H9 (cell line): ENCODE measurements around the gene CDH23. TPM values are rescaled to one million over a fixed set of nuclear protein-coding genes. Genes with fewer than 3 reads are reported as not detected.

Experiments used
- DNase-seq: peaks from one replicate; pipeline ENCODE4 v3.0.0-alpha.2; 2017
- H2AFZ ChIP-seq: one replicate; pipeline ENCODE4 v1.6.1; 2013; ENCODE audit warnings: mild to moderate bottlenecking, low read length, control low read depth, moderate library complexity
- H2AK5ac ChIP-seq: 2 replicates; pipeline ENCODE4 v1.6.1; 2013; ENCODE audit warnings: low read length, control low read depth, mixed read lengths; ENCODE audit not compliant: insufficient read length
- H2BK120ac ChIP-seq: one replicate; pipeline ENCODE4 v1.6.1; 2013; ENCODE audit warnings: low read depth, mild to moderate bottlenecking, low read length, control low read depth, inconsistent platforms; ENCODE audit not compliant: poor library complexity, severe bottlenecking
- H2BK12ac ChIP-seq: 2 replicates; pipeline ENCODE4 v1.6.1; 2013; ENCODE audit warnings: low read length, control low read depth, mixed read lengths, low read depth; ENCODE audit not compliant: insufficient read length
- H2BK15ac ChIP-seq: 2 replicates; pipeline ENCODE4 v1.6.1; 2013; ENCODE audit warnings: low read depth, low read length, control low read depth
- H2BK20ac ChIP-seq: one replicate; pipeline ENCODE4 v1.6.1; 2013; ENCODE audit warnings: low read depth, mild to moderate bottlenecking, low read length, control low read depth, inconsistent platforms; ENCODE audit not compliant: poor library complexity, severe bottlenecking
- H2BK5ac ChIP-seq: 2 replicates; pipeline ENCODE4 v1.6.1; 2013; ENCODE audit warnings: low read length, control low read depth, mixed read lengths; ENCODE audit not compliant: insufficient read length
- H3K14ac ChIP-seq: 2 replicates; pipeline ENCODE4 v1.6.1; 2013; ENCODE audit warnings: low read length, control low read depth; ENCODE audit not compliant: insufficient read depth
- H3K18ac ChIP-seq: 2 replicates; pipeline ENCODE4 v1.6.1; 2013; ENCODE audit warnings: low read depth, mild to moderate bottlenecking, mixed read lengths, low read length, control low read depth; ENCODE audit not compliant: insufficient read length
- H3K23ac ChIP-seq: 2 replicates; pipeline ENCODE4 v1.6.1; 2013; ENCODE audit warnings: low read length, control low read depth, mixed read lengths, low read depth; ENCODE audit not compliant: insufficient read length
- H3K23me2 ChIP-seq: 2 replicates; pipeline ENCODE4 v1.6.1; 2013; ENCODE audit warnings: low read depth, mild to moderate bottlenecking, mixed read lengths, low read length, control low read depth; ENCODE audit not compliant: insufficient read length, poor library complexity, severe bottlenecking
- H3K27ac ChIP-seq: 2 replicates; pipeline ENCODE4 v1.5.1; 2013; ENCODE audit warnings: low read length, control low read depth, mixed read lengths, low read depth; ENCODE audit not compliant: insufficient read length
- H3K27me3 ChIP-seq: 2 replicates; pipeline ENCODE4 v1.6.1; 2013; ENCODE audit warnings: low read length, control low read depth, inconsistent platforms; ENCODE audit not compliant: insufficient read depth
- H3K4ac ChIP-seq: 2 replicates; pipeline ENCODE4 v1.6.1; 2013; ENCODE audit warnings: low read depth, mild to moderate bottlenecking, control low read depth, inconsistent platforms, low read length, moderate library complexity
- H3K4me1 ChIP-seq: 2 replicates; pipeline ENCODE4 v1.6.1; 2013; ENCODE audit warnings: low read length, control low read depth, inconsistent platforms; ENCODE audit not compliant: insufficient read depth
- H3K4me2 ChIP-seq: 2 replicates; pipeline ENCODE4 v1.6.1; 2013; ENCODE audit warnings: low read length, control low read depth, mixed read lengths; ENCODE audit not compliant: insufficient read length, insufficient read depth
- H3K56ac ChIP-seq: 2 replicates; pipeline ENCODE4 v1.6.1; 2013; ENCODE audit warnings: low read depth, mild to moderate bottlenecking, mixed read lengths, low read length, control low read depth; ENCODE audit not compliant: insufficient read length
- H3K79me1 ChIP-seq: 2 replicates; pipeline ENCODE4 v1.6.1; 2013; ENCODE audit warnings: low read depth, mild to moderate bottlenecking, moderate library complexity, low read length, control low read depth, inconsistent platforms; ENCODE audit not compliant: insufficient read depth, poor library complexity, severe bottlenecking
- H3K79me2 ChIP-seq: 2 replicates; pipeline ENCODE4 v1.6.1; 2013; ENCODE audit warnings: low read length, control low read depth, inconsistent platforms; ENCODE audit not compliant: insufficient read depth
- H3K9ac ChIP-seq: 2 replicates; pipeline ENCODE4 v1.6.1; 2013; ENCODE audit warnings: low read length, control low read depth, mixed read lengths; ENCODE audit not compliant: insufficient read length; ENCODE audit errors: extremely low read depth
- H3K9me3 ChIP-seq: one replicate; pipeline ENCODE4 v1.6.1; 2013; ENCODE audit warnings: low read depth, low read length, inconsistent platforms; ENCODE audit not compliant: control insufficient read depth
- H3T11ph ChIP-seq: one replicate; pipeline ENCODE4 v1.6.1; 2013; ENCODE audit warnings: mild to moderate bottlenecking, low read length, control low read depth, inconsistent platforms
- H4K20me1 ChIP-seq: one replicate; pipeline ENCODE4 v1.6.1; 2013; ENCODE audit not compliant: control insufficient read depth, insufficient read length, insufficient read depth
- H4K5ac ChIP-seq: 2 replicates; pipeline ENCODE4 v1.6.1; 2013; ENCODE audit warnings: low read depth, mild to moderate bottlenecking, mixed read lengths, low read length, control low read depth; ENCODE audit not compliant: insufficient read length
- H4K8ac ChIP-seq: replicated peaks from 2 replicates; pipeline ENCODE4 v1.6.1; 2013; ENCODE audit warnings: low read length, control low read depth, mixed read lengths, low read depth; ENCODE audit not compliant: insufficient read length
- H4K91ac ChIP-seq: 2 replicates; pipeline ENCODE4 v1.6.1; 2013; ENCODE audit warnings: low read depth, mild to moderate bottlenecking, moderate library complexity, mixed read lengths, low read length, control low read depth; ENCODE audit not compliant: insufficient read length
- H3K27ac Mint-ChIP-seq, 3 experiments: 2 replicates in 2 of 3; 3 replicates in 1 of 3; pipeline ENCODE4 v1.8.0; 2020 to 2021; ENCODE audit warnings: mixed read lengths in 3 of 3, mild to moderate bottlenecking in 1 of 3, moderate library complexity in 1 of 3
- H3K27me3 Mint-ChIP-seq: 2 replicates; pipeline ENCODE4 v1.8.0; 2021; ENCODE audit warnings: low read depth, mild to moderate bottlenecking, moderate library complexity, mixed read lengths
- H3K36me3 Mint-ChIP-seq, 3 experiments: 2 replicates in 2 of 3; 3 replicates in 1 of 3; pipeline ENCODE4 v1.8.0; 2020 to 2021; ENCODE audit warnings: low read depth in 3 of 3, mixed read lengths in 3 of 3; ENCODE audit not compliant: insufficient read depth in 1 of 3
- H3K4me1 Mint-ChIP-seq, 2 experiments: 2 replicates each; pipeline ENCODE4 v1.8.0; 2020; ENCODE audit warnings: mixed read lengths in 2 of 2
- H3K4me3 Mint-ChIP-seq, 2 experiments: 2 replicates in 1 of 2; 3 replicates in 1 of 2; pipeline ENCODE4 v1.8.0; 2020 to 2021; ENCODE audit warnings: mild to moderate bottlenecking in 2 of 2, mixed read lengths in 2 of 2, moderate library complexity in 1 of 2
- H3K9me3 Mint-ChIP-seq, 2 experiments: 2 replicates in 1 of 2; 3 replicates in 1 of 2; pipeline ENCODE4 v1.8.0; 2020; ENCODE audit warnings: mild to moderate bottlenecking in 2 of 2, mixed read lengths in 2 of 2, moderate library complexity in 1 of 2
- CTCF ChIP-seq: fragments of 200-600 bp; sonication (generic); conservative IDR thresholded peaks from 3 replicates; pipeline ENCODE4 v1.8.0; 2021; ENCODE audit warnings: antibody characterized with exemption, mild to moderate bottlenecking
- WGBS: extraction: QIAGEN DNeasy Blood & Tissue Kit; methylation state at CpG from one replicate; pipeline ENCODE4 v1.1.7; 2013; ENCODE audit warnings: missing lambda C conversion rate, low lambda C conversion rate, mixed read lengths; ENCODE audit not compliant: insufficient read length; ENCODE audit errors: extremely low coverage; 5-methylcytosine and 5-hydroxymethylcytosine counted together
- total RNA-seq: library from RNA; stranded (reverse); gene quantifications from 2 replicates; pipeline ENCODE4 v1.2.1, GENCODE V29; 2021

Gene CDH23
- total RNA-seq, 1 experiment from 2014 or later, result 2.1 TPM

GRCh38 chr10:71842422-71842821, 445.7 kb downstream of the CDH23 start:
- H3K4me1 ChIP-seq, result peaks cover 8% of the 10 kb centered on the region; the same call in 1 of the 2 replicates
- no peak for TF ChIP-seq CTCF
- no peak overlapping the region for H2BK12ac ChIP-seq
- no peak overlapping the region for H2BK20ac ChIP-seq
- peaks cover 34 to 48% of the 10 kb centered on the region in 2 experiments for H3K4me1 Mint-ChIP-seq
- H3K9me3 ChIP-seq, result no peaks in the 10 kb centered on the region
- H4K5ac ChIP-seq, result no peak overlapping the region
- no peaks in the 10 kb centered on the region for H3K9me3 Mint-ChIP-seq
- H2AK5ac ChIP-seq, result no peak overlapping the region
- no peak overlapping the region for H2BK120ac ChIP-seq
- peaks cover 3% of the 10 kb centered on the region for H3K79me1 ChIP-seq
- H3K14ac ChIP-seq, result no peak overlapping the region
- H3K27ac Mint-ChIP-seq, result no peak overlapping the region
- H2BK15ac ChIP-seq, result no peak overlapping the region
- no peak overlapping the region for H3K23ac ChIP-seq
- H2BK5ac ChIP-seq, result no peak overlapping the region
- H3K36me3 Mint-ChIP-seq, result peaks cover 0 to 4% (median 4%) of the 10 kb centered on the region in 3 experiments; a peak in 3 of 7 replicates
- H3K4me2 ChIP-seq, result no peak overlapping the region
- H3K23me2 ChIP-seq, result no peaks in the 10 kb centered on the region
- H4K20me1 ChIP-seq, result no peaks in the 10 kb centered on the region
- H3K27ac ChIP-seq, result no peak overlapping the region
- no peak overlapping the region for H3K4me3 Mint-ChIP-seq
- peaks cover 57% of the 10 kb centered on the region; the same call in 1 of the 2 replicates for H3K79me2 ChIP-seq
- no peak for DNase-seq
- no peak overlapping the region for H2AFZ ChIP-seq
- H3K27me3 Mint-ChIP-seq, result no peaks in the 10 kb centered on the region
- no peaks in the 10 kb centered on the region for H3K27me3 ChIP-seq
- no peak overlapping the region for H4K91ac ChIP-seq
- H3K9ac ChIP-seq, result no peak overlapping the region
- no peak overlapping the region for H3K18ac ChIP-seq
- H4K8ac ChIP-seq, result no peak overlapping the region
- H3T11ph ChIP-seq, result no peak overlapping the region
- 100% methylated on average over 1 of the region's 2 CpGs for WGBS
- no peak overlapping the region for H3K4ac ChIP-seq
- no peak overlapping the region for H3K56ac ChIP-seq
